OCI-LY3 (cell line): ENCODE measurements around the gene RHOB.

Experiments
- H2AFZ ChIP-seq: fragments of 200-600, 300-600 bp; shearing (Covaris generic); 2 replicates; pipeline ENCODE4 v1.6.0; 2014; ENCODE audit warnings: antibody characterized with exemption, low read depth, low read length
- H3K27ac ChIP-seq: fragments of 200-600, 300-600 bp; sonication (generic); 2 replicates; pipeline ENCODE4 v1.5.1; 2014; ENCODE audit warnings: mild to moderate bottlenecking, low read length, moderate library complexity, mixed read lengths
- H3K27me3 ChIP-seq: fragments of 200-600, 300-600 bp; sonication (generic); 2 replicates; pipeline ENCODE4 v1.6.1; 2014; ENCODE audit warnings: low read depth, low read length, mixed read lengths
- H3K36me3 ChIP-seq: fragments of 200-600, 300-600 bp; sonication (generic); replicated peaks from 2 replicates; pipeline ENCODE3; 2014; ENCODE audit warnings: low read depth, low read length, mixed read lengths
- H3K4me1 ChIP-seq: fragments of 300-600, 200-600 bp; sonication (generic); 2 replicates; pipeline ENCODE4 v1.6.1; 2014; ENCODE audit warnings: low read length, mixed read lengths
- H3K4me2 ChIP-seq: fragments of 200-600, 300-600 bp; sonication (generic); 2 replicates; pipeline ENCODE4 v1.6.1; 2014; ENCODE audit warnings: low read length, mixed read lengths
- H3K4me3 ChIP-seq: fragments of 300-600, 200-600 bp; sonication (generic); 2 replicates; pipeline ENCODE4 v1.5.1; 2014; ENCODE audit warnings: antibody characterized with exemption, mild to moderate bottlenecking, low read length, moderate library complexity
- H3K79me2 ChIP-seq: fragments of 300-600, 200-600 bp; shearing (Covaris generic); 2 replicates; pipeline ENCODE4 v1.6.1; 2014; ENCODE audit warnings: mild to moderate bottlenecking, low read length, mixed read lengths
- H3K9ac ChIP-seq: fragments of 300-600, 200-600 bp; shearing (Covaris generic); 2 replicates; pipeline ENCODE4 v1.6.0; 2014; ENCODE audit warnings: mild to moderate bottlenecking, low read length, moderate library complexity
- H3K9me3 ChIP-seq: fragments of 200-600, 300-600 bp; shearing (Covaris generic); 2 replicates; pipeline ENCODE4 v1.6.1; 2014; ENCODE audit warnings: low read length, mixed read lengths; ENCODE audit not compliant: insufficient read depth
- H4K20me1 ChIP-seq: fragments of 200-600, 300-600 bp; sonication (generic); 2 replicates; pipeline ENCODE4 v1.6.1; 2016; ENCODE audit warnings: low read length, mixed read lengths; ENCODE audit not compliant: insufficient read depth
- EZH2phosphoT487 ChIP-seq: fragments of 200-600 bp; shearing (Covaris generic); IDR thresholded peaks from 2 replicates; pipeline ENCODE4 v1.6.1; 2018; ENCODE audit warnings: antibody characterized with exemption, mixed run types, low read depth
- TF ChIP-seq, protein P1 (sequence below): fragments of 200-600, 300-600 bp; sonication (generic); IDR thresholded peaks from 2 replicates; pipeline ENCODE4 v1.5.1; 2014; ENCODE audit warnings: antibody characterized with exemption, low read length, low read depth

Gene RHOB

DNA sequence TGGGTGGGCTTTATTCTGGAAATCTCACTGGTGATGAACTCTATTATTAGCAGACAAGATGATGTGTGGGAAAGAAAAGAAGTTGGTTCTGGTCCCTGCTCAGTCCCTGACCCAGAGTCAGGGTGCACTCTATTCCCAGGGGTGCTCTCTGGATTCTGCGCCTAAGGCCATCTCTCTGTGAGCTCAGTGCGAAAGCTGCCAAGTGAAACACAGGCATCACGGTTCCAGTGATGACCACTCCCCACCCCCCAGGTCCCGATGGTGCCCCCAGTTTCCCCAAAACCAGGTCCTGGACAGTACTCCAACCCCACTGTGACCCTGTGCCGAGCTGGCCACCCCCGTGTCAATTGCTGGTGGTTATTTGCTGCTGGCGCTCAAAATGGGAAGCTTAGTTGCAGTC, 30.1 kb downstream of the RHOB start:
- H4K20me1 ChIP-seq = no peaks in the 10 kb centered on the region
- no peaks in the 10 kb centered on the region for H3K79me2 ChIP-seq
- no peak for TF ChIP-seq EZH2phosphoT487
- TF ChIP-seq, protein P1, sequence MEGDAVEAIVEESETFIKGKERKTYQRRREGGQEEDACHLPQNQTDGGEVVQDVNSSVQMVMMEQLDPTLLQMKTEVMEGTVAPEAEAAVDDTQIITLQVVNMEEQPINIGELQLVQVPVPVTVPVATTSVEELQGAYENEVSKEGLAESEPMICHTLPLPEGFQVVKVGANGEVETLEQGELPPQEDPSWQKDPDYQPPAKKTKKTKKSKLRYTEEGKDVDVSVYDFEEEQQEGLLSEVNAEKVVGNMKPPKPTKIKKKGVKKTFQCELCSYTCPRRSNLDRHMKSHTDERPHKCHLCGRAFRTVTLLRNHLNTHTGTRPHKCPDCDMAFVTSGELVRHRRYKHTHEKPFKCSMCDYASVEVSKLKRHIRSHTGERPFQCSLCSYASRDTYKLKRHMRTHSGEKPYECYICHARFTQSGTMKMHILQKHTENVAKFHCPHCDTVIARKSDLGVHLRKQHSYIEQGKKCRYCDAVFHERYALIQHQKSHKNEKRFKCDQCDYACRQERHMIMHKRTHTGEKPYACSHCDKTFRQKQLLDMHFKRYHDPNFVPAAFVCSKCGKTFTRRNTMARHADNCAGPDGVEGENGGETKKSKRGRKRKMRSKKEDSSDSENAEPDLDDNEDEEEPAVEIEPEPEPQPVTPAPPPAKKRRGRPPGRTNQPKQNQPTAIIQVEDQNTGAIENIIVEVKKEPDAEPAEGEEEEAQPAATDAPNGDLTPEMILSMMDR = no peak
- H3K9me3 ChIP-seq = no peaks in the 10 kb centered on the region
- H3K27me3 ChIP-seq = no peaks in the 10 kb centered on the region
- no peak overlapping the region for H3K4me3 ChIP-seq
- no peaks in the 10 kb centered on the region for H3K4me1 ChIP-seq
- H3K36me3 ChIP-seq = no peaks in the 10 kb centered on the region
- no peak overlapping the region for H3K4me2 ChIP-seq
- H3K27ac ChIP-seq = no peak overlapping the region
- H2AFZ ChIP-seq = no peak overlapping the region
- H3K9ac ChIP-seq = no peak overlapping the region

DNA sequence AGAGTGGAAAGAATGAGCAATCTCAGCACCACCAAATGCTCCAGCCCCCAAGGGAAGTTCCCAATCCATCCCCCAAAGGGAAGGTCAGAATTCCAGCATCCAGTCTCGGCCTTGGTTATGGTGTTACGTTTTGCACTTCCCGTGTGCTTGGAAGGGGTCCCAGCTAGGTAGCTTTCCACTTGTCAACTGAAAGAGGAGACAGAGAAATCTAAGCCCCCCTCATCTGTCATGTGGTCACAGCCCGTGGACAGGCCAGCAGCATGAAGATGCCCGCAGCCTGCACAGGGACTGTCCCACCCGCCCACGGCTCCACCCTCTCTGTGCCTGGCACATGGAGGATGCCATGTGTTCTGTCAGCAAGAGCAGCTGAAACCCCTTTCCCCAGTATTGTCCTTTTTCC, 32.1 kb downstream of the RHOB start:
- Histone ChIP-seq H3K79me2 (no peaks in the 10 kb centered on the region), H3K9ac (no peak overlapping the region), H3K4me2 (no peak overlapping the region), H3K27me3 (no peaks in the 10 kb centered on the region), H3K9me3 (no peaks in the 10 kb centered on the region), H3K36me3 (no peaks in the 10 kb centered on the region), H2AFZ (no peak overlapping the region), H3K4me3 (no peak overlapping the region), H4K20me1 (no peaks in the 10 kb centered on the region), H3K4me1 (no peaks in the 10 kb centered on the region), H3K27ac (no peak overlapping the region)
- TF ChIP-seq, protein P1 = no peak
- no peak for TF ChIP-seq EZH2phosphoT487

GRCh38 chr2:20479835-20480234, 33.0 kb downstream of the RHOB start:
- Histone ChIP-seq H3K4me1 (no peaks in the 10 kb centered on the region), H3K9ac (no peak overlapping the region), H2AFZ (no peak overlapping the region), H3K9me3 (no peaks in the 10 kb centered on the region), H4K20me1 (no peaks in the 10 kb centered on the region), H3K79me2 (no peaks in the 10 kb centered on the region), H3K27ac (no peak overlapping the region), H3K4me2 (no peak overlapping the region), H3K36me3 (no peaks in the 10 kb centered on the region), H3K4me3 (no peak overlapping the region), H3K27me3 (no peaks in the 10 kb centered on the region)
- TF ChIP-seq, protein P1 = no peak
- TF ChIP-seq EZH2phosphoT487 = no peak

DNA sequence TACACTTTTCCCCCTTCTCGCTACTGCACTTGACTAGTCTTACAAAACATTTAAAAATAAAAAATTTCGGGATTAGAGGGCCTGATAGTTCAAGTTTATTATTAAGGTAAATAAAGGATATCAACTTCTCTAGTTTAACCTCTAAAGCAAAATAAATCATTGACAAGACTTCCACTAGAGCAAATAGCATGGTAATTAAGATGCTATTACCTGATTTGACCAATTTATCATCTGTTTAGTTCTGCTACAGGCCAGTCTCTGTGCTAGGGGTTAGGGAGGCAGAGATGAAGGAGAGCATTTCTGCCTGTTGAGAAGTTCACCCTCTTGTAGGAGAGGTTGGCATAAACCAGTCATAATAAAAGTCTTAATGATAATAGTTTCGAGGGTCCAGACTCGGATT, 34.0 kb downstream of the RHOB start:
- H3K9ac ChIP-seq = no peak overlapping the region

More for the DNA sequence above, 34.0 kb downstream of the RHOB start:
- Histone ChIP-seq H3K27ac (no peak overlapping the region), H3K36me3 (no peaks in the 10 kb centered on the region), H3K79me2 (no peaks in the 10 kb centered on the region), H3K4me1 (no peaks in the 10 kb centered on the region), H3K4me2 (no peak overlapping the region), H3K27me3 (no peaks in the 10 kb centered on the region), H2AFZ (no peak overlapping the region), H4K20me1 (no peaks in the 10 kb centered on the region), H3K9me3 (no peaks in the 10 kb centered on the region), H3K4me3 (no peak overlapping the region)
- TF ChIP-seq, protein P1 = no peak
- no peak for TF ChIP-seq EZH2phosphoT487
